SU-DHL-6 (cell line): ENCODE data around the gene CHN1.

Experiments used
- EZH2phosphoT487 ChIP-seq: fragments of 200-600 bp; sonication (generic), shearing (Covaris generic); conservative IDR thresholded peaks from 2 replicates; pipeline ENCODE4 v1.6.1; 2018; ENCODE audit warnings: mild to moderate bottlenecking, antibody characterized with exemption, low read length, moderate library complexity, mixed read lengths
- TF ChIP-seq, protein P1 (sequence below): fragments of 200-600 bp; sonication (generic); IDR thresholded peaks from one replicate; pipeline ENCODE4 v1.5.1; 2017; ENCODE audit warnings: antibody characterized with exemption, mild to moderate bottlenecking, low read length, moderate library complexity; ENCODE audit not compliant: insufficient read depth, poor library complexity, severe bottlenecking

DNA sequence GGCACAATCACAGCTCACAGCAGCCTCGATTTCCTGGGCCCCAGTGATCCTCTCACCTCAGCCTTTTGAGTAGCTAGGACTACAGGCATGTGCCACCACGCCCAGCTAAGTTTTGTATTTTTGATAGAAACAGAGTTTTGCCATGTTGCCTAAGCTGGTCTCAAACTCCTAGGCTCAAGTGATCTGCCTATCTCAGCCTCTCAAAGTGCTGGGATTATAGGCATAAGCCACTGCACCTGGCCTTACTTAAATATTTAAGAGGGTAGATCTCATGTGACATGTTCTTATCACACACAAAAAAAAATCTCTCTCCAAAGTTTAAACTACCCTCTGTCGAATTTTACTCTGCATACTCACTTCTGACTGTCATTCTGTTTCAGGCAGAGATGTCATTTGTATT, 165.5 kb downstream of the CHN1 start:
- TF ChIP-seq, protein P1, sequence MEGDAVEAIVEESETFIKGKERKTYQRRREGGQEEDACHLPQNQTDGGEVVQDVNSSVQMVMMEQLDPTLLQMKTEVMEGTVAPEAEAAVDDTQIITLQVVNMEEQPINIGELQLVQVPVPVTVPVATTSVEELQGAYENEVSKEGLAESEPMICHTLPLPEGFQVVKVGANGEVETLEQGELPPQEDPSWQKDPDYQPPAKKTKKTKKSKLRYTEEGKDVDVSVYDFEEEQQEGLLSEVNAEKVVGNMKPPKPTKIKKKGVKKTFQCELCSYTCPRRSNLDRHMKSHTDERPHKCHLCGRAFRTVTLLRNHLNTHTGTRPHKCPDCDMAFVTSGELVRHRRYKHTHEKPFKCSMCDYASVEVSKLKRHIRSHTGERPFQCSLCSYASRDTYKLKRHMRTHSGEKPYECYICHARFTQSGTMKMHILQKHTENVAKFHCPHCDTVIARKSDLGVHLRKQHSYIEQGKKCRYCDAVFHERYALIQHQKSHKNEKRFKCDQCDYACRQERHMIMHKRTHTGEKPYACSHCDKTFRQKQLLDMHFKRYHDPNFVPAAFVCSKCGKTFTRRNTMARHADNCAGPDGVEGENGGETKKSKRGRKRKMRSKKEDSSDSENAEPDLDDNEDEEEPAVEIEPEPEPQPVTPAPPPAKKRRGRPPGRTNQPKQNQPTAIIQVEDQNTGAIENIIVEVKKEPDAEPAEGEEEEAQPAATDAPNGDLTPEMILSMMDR: no peak
- no peak for TF ChIP-seq EZH2phosphoT487
